ENCODE data around the gene GJA3.

Gene GJA3

DNA sequence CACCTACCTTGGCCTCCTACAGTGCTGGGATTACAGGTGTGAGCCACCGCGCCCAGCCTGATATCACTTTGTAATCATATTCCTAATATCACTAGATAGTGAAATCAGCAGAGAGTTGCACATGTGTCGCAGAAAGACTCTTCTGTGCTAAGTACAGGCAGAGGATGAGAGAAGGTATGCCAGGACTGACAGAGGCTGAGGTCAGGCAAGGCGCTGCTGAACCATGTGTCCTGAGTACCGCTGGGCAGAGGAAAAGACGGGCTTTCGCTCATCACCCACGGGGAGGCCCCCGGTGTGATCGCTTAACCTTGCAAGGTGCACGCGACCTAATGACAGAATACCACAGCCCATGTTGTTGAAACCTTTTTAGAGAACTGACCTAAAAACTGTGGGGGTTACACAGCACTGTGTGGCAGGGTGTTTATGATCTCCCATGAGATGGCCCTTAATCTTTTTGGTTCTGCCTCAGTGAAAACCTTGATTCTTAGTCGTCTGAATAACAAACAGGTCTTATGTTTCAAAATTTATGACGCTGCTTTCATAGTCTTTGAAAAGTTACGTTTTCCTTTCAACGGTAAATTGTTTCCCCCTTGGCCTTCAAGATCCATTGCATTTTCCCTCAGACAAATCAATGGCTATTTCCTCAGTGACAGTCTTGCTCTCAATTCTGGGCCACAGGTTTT, 12.2 kb downstream of the GJA3 start:
- DNase-seq = no peak

DNA sequence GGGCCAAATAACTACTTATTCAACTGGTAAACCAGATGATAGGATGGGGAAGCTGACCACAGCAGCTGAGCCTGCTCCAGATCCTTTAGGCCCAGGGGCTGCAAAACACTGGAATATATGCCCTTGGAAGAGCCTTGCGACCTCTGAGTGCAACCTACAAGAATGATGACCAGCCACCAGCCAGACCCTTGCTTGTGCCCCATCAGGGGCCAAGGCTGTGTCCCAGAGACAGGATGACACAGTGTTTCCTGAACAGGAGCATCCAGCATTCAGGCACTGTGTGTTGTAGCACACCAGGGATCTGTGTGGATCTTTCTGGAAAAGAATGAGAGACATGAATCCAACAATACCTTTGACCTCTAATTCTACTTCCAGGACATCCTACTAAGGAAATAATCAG, 14.5 kb downstream of the GJA3 start:
- no peak for DNase-seq

DNA sequence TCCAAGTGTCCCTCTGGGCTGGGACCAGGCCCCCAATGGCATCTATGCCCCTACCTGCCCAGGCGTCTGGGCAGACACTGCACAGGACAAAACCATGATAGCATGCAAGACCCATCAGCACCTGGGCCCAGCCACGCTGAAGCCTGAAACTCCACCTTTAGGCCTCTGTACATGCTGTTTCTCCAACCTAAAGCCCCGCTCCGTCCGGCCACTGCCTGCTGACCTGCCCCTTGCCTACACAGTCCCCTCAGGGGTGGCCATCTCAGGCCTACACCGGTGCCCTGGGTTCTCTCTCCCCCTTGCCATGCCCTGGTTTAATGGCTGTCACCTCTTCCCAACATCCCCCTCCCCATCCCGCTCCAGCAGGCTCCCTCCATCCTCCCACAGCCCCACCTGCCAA, 15.3 kb downstream of the GJA3 start:
- DNase-seq = no peak

DNA sequence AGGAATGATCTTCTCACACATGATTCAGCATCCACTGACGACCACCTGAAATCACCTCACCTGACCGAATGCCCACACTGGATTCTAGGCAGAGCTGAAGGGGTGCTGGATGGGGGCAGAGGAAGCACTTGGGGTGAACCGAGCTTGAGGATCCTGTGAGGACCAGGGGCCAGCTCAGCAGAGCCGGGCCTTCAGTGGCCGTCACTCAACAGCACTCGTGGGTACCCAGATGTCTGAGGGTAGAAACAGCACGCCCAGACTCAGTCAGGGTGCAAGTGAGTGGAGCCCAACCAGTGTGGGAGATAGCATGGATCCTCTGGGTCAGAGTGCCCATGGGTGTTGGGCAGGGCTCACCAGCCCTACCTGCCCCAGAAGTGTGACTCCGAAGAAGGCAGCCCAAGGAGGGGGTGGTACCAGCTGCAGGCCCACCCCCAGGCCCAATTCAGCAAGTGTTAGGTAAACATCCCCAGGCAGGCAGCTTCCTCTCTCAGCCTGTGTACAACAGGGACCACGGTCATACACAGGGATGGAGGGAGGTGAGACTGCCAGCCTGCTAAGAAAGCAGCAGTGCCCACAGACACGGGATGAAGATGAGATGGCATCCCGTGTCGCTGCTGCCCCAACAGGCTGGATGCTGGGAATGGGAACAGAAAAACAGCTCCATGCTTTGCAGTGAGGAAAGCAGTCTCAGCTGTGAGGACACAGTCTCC, 16.6 kb downstream of the GJA3 start:
- DNase-seq = no peak

DNA sequence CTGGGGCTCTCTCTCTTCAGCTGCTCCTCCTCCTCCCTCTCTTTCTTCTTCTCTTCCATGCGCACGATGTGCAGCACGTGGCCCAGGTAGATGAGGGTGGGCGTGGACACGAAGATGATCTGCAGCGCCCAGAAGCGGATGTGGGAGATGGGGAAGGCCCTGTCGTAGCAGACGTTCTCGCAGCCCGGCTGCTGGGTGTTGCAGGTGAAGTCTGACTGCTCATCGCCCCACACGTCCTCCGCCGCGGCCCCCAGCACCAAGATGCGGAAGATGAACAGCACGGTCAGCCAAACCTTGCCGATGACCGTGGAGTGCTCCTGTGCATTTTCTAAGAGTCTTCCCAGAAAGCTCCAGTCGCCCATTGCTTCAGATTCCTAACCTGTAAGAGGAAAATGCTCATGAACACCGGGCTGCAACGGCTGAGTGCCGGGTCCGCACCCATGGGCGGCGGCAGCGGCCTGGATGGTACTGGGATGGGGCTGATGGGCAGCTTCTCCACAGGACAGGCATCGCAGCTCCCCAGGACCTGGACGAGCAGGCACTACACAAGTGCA, 17.8 kb downstream of the GJA3 start:
- DNase-seq = no peak

DNA sequence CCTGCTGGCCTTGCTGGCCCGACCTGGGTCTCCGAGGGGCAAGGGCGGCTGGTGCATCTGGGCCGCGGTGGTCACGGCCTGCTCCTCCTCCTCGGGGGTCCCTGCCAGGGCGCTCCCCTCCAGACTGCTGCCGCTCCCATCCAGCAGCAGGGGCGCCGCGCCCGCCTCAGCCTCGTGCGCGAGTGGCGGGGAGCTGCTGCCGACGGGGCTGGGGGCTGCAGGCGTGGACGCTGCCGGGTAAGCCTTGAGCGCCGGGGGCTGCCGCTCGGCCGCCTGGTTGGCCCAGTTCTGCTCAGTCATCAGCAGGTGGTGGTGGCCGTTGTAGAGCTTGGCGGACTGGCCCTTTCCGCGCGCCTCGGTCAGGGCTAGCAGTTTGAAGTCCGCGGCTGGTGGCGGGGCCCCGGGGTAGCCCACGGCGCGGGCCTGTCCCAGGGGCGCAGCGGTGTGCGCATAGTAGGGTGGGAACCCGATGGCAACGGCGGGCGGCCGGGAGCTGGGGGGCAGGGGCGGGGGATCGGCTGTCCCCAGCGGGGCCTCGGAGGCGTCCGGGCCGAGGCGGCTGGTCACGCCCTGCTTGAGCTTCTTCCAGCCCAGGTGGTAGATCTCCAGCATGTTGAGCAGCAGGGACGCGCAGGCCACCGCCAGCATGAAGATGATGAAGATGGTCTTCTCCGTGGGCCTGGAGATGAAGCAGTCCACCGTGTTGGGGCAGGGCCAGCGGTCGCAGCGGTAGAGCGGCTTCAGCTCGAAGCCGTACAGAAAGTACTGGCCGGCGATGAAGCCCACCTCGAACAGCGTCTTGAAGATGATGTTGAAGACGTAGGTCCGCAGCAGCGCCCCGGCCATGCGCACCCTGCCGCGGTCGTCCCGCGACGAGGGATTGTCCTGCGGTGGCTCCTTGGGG, 18.6 kb downstream of the GJA3 start:
- no peak for DNase-seq

DNA sequence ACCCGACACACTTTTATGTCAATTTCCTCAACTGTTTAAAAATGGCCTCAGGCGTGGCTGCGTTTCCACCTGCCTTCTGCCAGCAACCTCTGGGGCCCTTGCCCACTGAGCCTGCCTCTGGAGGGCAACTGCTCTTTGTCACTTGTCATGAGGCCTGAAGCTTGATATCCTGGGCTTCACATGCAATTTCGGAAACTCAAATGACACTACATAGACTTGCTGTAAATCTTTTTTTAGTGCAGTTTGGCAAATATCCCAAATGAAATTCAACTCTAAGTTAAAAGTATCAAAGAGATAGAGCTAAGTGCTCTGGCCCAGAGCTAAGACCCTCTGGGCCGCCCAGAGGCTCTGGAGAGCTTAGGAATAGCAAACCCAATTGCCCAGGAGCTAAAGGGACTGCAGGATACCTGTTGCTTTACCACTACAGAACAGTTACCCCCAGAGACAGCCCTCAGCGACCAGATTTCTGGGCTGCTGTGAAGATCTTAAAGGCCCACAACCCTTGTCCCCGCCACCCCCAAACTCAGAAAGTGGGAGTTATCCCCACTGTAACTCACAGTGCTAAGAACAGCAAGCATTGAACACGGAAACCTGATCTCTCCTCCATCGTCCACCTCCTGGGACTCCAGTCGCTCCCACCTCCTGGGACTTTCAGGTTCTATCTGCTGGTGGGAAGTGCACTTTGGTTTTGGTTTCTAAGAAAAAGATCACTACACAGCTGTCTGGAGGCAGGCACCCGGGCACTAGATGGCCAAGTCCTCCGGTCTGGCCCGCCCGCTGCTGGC, 19.4 kb downstream of the GJA3 start:
- DNase-seq = no peak

DNA sequence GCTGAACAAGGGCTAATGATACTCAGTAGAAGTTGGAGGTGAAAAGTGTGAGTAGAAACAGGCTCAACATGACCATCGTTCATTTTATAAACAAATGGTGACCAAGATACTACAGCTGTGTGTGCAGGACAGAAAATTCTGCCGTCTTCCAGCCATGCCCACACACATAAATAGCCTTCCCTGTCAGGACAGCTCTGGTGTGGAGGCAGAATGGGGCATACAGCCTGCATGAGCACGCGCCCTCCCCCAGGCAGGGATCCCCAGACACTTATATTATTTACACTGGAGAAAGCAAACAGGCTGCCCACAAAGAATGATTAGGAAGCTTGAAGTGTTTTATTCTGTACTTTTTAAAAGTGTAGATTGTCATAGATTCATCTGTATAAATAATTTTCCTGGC, 20.4 kb downstream of the GJA3 start:
- DNase-seq = no peak

DNA sequence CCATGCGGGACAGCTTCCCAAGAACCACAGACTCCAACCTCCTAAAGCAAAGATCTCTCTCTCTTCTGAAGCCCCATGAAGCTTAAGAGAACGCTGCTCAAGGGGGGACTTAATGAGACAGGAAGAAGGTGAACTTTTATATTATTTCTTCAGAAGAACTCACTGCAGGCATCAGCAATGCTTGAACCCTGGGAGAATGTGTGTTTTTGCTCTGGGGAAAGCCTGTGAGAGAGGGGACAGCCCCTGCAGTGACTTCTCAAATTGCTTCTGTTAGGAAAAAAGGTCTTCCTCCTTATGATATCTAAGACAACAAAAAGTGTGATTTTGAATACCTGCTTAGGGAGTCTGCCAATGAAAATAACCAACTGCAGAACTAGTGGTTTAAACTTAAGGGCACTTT, 23.0 kb downstream of the GJA3 start:
- DNase-seq = no peak

DNA sequence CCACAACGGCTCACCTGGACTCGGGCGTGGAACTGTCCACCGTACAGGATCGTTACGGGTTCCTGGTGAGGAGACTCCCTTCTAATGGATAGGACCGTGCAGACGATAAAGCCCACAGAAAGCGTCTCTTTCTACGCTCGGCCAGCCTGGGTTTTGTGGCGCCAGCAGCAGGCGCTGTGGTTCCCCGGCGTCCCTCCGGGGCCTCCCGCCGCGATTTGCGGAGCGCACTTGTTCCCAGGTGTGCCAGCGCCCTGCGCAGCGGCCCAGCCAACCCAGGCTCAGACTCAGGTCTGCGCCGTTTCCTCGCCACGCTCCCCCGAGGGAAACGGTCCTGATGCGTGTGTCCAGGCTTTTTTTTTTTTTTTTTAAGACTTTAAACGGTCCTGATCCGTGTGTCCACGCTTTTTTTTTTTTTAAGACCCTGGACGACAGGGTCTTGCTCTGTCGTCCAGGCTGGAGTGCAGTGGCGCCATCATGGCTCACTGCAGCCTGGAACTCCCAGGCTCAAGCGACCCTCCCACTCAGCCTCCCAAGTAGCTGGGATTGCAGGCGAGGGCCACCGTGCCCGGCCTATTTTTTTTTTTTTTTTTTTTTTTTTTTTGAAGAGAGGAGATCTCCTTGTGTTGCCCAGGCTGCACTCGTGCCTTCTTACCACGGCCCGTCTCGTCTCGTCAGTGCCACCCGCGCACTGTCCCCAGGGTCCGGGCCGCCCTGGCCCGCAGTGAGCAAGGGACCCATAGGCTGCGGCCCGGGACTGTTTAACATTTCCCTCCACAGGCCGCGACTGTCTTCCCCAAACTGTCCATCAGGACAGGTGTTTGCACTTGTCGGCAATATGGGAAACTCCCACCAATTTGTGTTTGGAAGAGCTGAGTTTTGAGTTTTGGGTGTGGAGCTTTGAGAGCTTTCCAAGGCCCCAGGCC, 23.8 kb downstream of the GJA3 start:
- no peak for DNase-seq

DNA sequence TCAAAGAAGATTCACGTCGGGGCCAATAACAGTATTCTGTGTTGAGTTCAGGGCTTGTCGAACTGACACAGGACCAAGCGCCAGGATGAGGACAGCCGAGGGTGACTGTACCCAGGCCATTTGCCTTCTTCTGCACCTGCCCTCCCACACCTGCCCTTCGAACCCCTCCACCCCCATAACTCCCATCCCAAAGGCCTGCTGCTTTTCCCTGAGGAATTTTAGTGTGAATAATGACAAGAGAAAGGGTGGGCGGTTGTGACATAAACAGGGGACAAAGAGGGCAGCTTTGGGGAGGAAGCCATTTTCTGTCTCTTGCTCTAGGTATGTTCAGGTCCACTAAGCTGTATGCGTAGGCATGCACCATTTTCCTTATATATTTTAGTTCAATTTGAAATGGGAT, 26.1 kb downstream of the GJA3 start:
- DNase-seq = no peak

DNA sequence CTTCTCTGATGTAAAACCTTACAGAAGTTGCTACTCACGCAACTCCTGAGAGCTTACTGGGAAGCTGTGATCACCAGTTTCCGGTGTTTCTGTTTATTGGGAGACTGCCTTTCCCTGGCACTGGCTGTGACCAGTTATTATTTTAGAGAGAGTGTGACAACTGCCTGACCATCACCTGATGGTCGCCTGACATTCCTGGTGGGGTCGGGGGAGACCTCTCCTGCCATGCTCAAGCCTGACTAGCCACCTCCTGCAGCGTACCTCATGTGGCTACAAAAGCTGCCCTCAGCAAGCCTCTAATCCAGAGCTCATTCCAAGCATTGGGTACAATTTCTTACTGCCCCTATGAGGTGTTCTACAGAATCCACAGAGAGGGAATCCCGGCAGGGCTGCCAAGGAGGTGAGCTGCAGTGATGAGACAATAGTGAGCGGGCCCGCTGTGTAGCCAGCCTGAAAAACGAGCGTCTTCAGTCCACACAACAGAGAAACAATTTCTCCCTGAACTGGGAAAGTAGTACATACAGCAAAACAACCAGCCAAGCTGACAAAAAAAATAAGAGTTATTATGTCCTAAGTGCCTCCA, 28.7 kb downstream of the GJA3 start:
- DNase-seq = no peak

DNA sequence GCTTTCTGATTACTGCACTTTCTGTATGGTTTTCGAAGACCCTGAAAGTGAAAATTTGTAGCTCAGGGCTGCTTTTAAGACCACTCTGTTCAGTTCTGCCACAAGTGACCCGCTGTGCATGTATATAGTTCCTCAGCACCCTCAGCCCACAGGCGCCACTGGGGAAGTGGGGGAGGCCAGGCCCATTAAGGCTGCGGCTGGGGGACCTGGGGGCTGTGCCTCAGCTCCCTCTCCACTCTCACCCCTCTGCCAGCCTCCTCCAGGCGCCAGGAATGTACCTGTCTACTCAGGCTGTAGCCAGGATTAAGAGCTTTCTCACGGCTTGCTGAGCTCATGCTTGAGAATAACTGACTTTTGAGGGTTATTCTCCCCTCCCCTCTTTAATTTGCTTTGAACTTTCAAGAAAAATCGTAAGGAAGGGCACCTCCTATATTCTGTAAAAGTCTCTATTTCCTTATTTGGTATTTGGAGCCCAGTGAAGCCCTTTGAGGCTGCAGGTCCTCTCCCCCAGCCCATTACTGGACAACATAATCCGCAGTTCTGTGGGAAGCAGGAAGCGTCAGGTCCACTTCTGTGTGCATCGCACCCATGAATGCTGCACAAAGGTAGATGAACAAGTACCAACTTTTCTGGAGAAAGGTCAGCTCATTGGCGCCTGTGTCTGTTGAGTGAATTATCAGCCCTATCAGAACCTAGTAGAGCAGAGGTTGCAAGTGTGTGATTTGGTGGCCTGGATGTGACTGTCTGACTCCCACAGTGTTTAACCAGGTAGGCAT, 29.6 kb downstream of the GJA3 start:
- no peak for DNase-seq

DNA sequence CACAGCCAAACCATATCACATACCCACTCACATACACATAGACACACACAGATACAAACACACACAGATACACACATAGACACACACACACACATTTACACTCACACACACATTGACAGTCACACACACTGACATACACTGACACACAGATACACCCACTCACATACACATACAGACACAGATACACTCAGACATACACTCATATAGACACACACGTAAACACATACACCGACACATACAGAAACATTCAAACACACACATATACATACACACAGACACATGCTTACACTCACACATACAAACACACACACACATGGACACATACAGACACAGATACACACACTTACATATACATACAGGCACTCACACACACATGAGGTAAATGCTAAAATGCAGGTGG, 30.2 kb downstream of the GJA3 start:
- no peak for DNase-seq

DNA sequence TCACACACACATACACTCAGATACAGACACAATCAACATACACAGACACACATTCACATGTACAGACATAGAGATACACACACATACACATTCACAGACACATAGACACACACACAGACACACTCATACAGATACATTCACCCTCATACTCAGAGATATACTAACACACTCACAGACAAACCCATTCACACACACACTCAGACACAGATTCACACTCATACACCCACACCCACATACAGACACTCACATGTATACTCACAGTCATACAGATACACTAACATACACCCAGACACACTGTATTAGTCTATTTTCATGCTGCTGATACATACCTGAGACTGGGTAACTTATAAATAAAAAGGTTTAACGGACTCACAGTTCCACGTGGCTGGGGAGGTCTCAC, 30.8 kb downstream of the GJA3 start:
- no peak for DNase-seq

DNA sequence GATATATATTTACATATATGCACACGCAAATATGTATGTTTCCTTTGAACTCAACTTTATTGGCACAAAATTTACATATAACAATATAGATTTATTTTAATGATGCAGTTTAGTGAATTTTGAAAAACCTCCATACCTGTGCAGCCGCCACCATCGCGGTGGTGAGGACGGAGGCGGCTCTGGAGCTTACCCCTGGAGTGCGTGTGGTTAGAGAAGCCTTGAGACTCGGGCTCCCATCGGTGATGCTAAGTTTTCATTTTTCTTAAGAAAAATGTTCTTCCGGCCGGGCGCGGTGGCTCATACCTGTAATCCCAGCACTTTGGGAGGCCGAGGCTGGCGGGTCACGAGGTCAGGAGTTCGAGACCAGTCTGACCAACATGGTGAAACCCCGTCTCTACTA, 31.8 kb downstream of the GJA3 start:
- no peak for DNase-seq

DNA sequence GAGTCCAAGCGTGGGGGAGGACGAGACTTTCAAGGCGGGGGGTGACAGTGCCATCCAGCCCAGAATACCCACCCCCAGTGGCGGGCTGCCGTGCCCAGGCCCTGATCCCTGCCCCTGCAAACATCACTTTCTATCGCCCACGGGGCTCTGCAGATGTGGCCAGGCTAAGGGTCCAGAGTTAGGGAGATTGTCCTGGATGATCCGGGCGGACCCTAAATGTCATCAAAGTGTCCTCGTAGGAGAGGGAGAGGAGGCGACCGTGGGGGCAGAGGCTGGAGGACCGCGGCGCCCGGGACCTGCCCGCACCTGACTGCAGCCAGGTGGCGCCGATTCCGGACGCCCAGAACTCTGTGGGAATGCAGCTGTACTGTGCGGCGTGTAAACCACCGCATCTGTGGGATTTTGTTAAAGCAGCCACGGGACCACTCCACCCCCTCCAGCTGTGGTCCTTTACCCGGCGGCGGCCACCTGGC, 32.4 kb downstream of the GJA3 start:
- DNase-seq = no peak

DNA sequence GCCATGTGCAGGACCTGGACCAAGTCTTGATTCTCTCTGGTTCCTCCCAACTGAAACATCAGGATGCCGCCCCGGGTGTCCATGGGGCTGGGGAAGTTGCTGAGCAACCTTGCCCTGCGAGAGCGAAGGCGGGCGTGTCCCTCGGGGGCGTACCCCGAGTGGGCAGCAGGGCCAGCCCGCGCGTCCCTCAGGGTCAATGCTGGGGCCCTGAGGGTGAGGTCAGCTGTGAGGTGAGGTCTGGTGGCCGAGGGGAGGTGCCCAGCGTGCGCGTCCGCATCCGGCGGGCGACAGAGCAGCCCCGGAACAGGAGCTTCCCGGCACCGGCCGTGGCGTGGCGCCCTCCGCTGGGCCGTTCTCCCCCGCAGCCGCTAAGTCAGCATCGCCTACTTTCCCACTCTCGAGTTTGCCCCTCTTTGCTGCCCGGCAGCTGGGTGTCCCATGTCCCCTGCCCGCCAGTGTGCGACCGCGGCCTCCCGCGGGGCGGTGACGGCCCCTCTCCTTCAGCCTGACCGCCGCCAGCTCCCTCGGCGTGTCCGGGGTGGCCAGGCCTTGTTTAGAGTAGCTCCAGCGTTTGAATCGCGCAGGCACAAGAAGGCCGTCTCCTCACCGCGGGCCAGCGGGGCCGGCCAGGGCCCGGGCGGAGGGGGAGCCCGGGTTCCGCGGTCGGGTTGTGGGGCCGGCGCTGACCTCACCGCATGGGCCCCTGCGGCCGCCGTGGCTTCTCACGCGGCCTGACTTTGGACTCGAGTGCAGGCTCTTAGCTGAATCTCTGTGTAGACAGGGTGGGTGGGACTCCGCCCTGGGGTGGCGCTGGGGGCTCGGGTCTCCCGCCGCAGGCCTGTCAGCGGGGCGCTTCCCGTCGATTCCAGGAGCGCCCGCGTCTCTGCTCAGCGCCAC, 33.0 kb downstream of the GJA3 start:
- DNase-seq = no peak

DNA sequence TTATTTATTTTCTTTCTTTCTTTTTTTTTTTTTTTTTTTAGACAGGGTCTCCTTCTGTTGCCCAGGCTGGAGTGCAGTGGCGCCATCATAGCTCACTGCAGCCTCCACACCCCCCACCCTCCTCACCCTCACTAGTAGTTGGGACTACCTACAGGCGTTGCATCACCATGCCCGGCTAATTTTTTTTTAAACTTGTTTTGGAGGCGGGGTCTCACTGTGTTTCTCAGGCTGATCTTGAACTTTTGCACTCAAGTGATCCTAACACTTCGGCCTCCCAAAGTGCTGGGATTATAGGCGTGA, 33.6 kb downstream of the GJA3 start:
- DNase-seq = no peak
